Mesodermal cell (in vitro differentiated cells): Measurements from ENCODE around the gene RPL23.

Experiments used
- H3K27ac ChIP-seq: 2 replicates; pipeline ENCODE4 v1.7.0; 2013; ENCODE audit warnings: mild to moderate bottlenecking, low read depth, low read length, moderate library complexity; ENCODE audit not compliant: severe bottlenecking
- H3K36me3 ChIP-seq: 2 replicates; pipeline ENCODE4 v1.7.1; 2013; ENCODE audit warnings: mild to moderate bottlenecking, low read length, moderate library complexity; ENCODE audit not compliant: control insufficient read depth, insufficient read depth
- H3K4me1 ChIP-seq: one replicate; pipeline ENCODE4 v1.7.1; 2013; ENCODE audit warnings: mild to moderate bottlenecking, low read length; ENCODE audit not compliant: insufficient read depth, control insufficient read depth, poor library complexity, severe bottlenecking
- H3K4me3 ChIP-seq: 2 replicates; pipeline ENCODE4 v1.7.0; 2013; ENCODE audit warnings: low read length, control low read depth, mild to moderate bottlenecking; ENCODE audit not compliant: insufficient read depth, poor library complexity, severe bottlenecking; ENCODE audit errors: extremely low read depth
- H3K9me3 ChIP-seq: 2 replicates; pipeline ENCODE4 v1.7.1; 2013; ENCODE audit warnings: mild to moderate bottlenecking, low read length, moderate library complexity; ENCODE audit not compliant: control insufficient read depth
- WGBS, 2 experiments: methylation state at CpG; one replicate each; pipeline ENCODE4 v1.1.5; 2013; ENCODE audit warnings: missing lambda C conversion rate in 2 of 2; ENCODE audit not compliant: insufficient coverage in 2 of 2; 5-methylcytosine and 5-hydroxymethylcytosine counted together

The RPL23 gene

GRCh38 chr17:38893113-38893512 is 39.6 kb upstream of the RPL23 start:
- WGBS, 2 experiments, result 90 to 98% methylated on average over 5 of the region's 5 CpGs
- Histone ChIP-seq H3K27ac (peak overlapping the region; percentile 41), H3K9me3 (no peaks in the 10 kb centered on the region), H3K36me3 (peaks cover 85% of the 10 kb centered on the region), H3K4me1 (peaks cover 32% of the 10 kb centered on the region), H3K4me3 (no peak overlapping the region)

- Histone ChIP-seq H3K9me3 (no peaks in the 10 kb centered on the region), H3K4me3 (no peak overlapping the region), H3K4me1 (peaks cover 32% of the 10 kb centered on the region), H3K27ac (no peak overlapping the region), H3K36me3 (peaks cover 83% of the 10 kb centered on the region)
- 88 to 97% methylated on average over 1 to 13 of the region's 13 CpGs for WGBS, 2 experiments
Measured at GRCh38 chr17:38892620-38893019, 39.1 kb upstream of the RPL23 start.

- Histone ChIP-seq H3K4me3 (no peak overlapping the region), H3K9me3 (no peaks in the 10 kb centered on the region), H3K36me3 (peaks cover 83% of the 10 kb centered on the region), H3K4me1 (peaks cover 32% of the 10 kb centered on the region), H3K27ac (no peak overlapping the region)
- 92 to 95% methylated on average over 3 of the region's 4 CpGs for WGBS, 2 experiments
Measured at GRCh38 chr17:38892083-38892482, 38.6 kb upstream of the RPL23 start.

GRCh38 chr17:38891441-38891840 is 37.9 kb upstream of the RPL23 start:
- Histone ChIP-seq H3K4me1 (peaks cover 31% of the 10 kb centered on the region), H3K4me3 (no peak overlapping the region), H3K36me3 (peaks cover 82% of the 10 kb centered on the region), H3K9me3 (no peaks in the 10 kb centered on the region), H3K27ac (no peak overlapping the region)
- 91% methylated on average over 7 to 8 of the region's 8 CpGs for WGBS, 2 experiments

GRCh38 chr17:38890410-38890746 is 36.9 kb upstream of the RPL23 start:
- WGBS, 2 experiments, result 100% methylated on average over 1 to 3 of the region's 8 CpGs
- peaks cover 80% of the 10 kb centered on the region for H3K36me3 ChIP-seq
- peaks cover 31% of the 10 kb centered on the region for H3K4me1 ChIP-seq
- H3K27ac ChIP-seq, result no peak overlapping the region
- no peak overlapping the region for H3K4me3 ChIP-seq
- H3K9me3 ChIP-seq, result no peaks in the 10 kb centered on the region

GRCh38 chr17:38889745-38890409 is 36.4 kb upstream of the RPL23 start:
- H3K36me3 ChIP-seq, result peaks cover 82% of the 10 kb centered on the region
- WGBS, 2 experiments, result 92 to 93% methylated on average over 9 to 10 of the region's 12 CpGs
- H3K4me1 ChIP-seq, result peaks cover 35% of the 10 kb centered on the region
- no peak overlapping the region for H3K27ac ChIP-seq
- no peaks in the 10 kb centered on the region for H3K9me3 ChIP-seq
- no peak overlapping the region for H3K4me3 ChIP-seq

- Histone ChIP-seq H3K27ac (no peak overlapping the region), H3K4me3 (no peak overlapping the region), H3K36me3 (peaks cover 77% of the 10 kb centered on the region), H3K9me3 (no peaks in the 10 kb centered on the region), H3K4me1 (peaks cover 43% of the 10 kb centered on the region)
- WGBS, 2 experiments, result 96 to 99% methylated on average over 7 to 9 of the region's 9 CpGs
Measured at GRCh38 chr17:38888842-38889241, 35.3 kb upstream of the RPL23 start.

- no peaks in the 10 kb centered on the region for H3K9me3 ChIP-seq
- no peak overlapping the region for H3K4me3 ChIP-seq
- peaks cover 77% of the 10 kb centered on the region for H3K36me3 ChIP-seq
- no peak overlapping the region for H3K27ac ChIP-seq
- H3K4me1 ChIP-seq, result peaks cover 48% of the 10 kb centered on the region
- 96 to 100% methylated on average over 5 to 6 of the region's 8 CpGs for WGBS, 2 experiments
Measured at GRCh38 chr17:38886643-38887010, 33.1 kb upstream of the RPL23 start.

GRCh38 chr17:38885728-38886642 is 32.5 kb upstream of the RPL23 start:
- peaks cover 76% of the 10 kb centered on the region for H3K36me3 ChIP-seq

GRCh38 chr17:38885044-38885727 is 31.7 kb upstream of the RPL23 start:
- H3K27ac ChIP-seq, result no peak overlapping the region
- peaks cover 74% of the 10 kb centered on the region for H3K36me3 ChIP-seq
- WGBS, 2 experiments, result 81 to 88% methylated on average over 7 of the region's 9 CpGs
- peaks cover 63% of the 10 kb centered on the region for H3K4me1 ChIP-seq
- no peak overlapping the region for H3K4me3 ChIP-seq
- H3K9me3 ChIP-seq, result no peaks in the 10 kb centered on the region

More at GRCh38 chr17:38885728-38886642, 32.5 kb upstream of the RPL23 start:
- no peak overlapping the region for H3K4me3 ChIP-seq
- WGBS, 2 experiments, result 35 to 43% methylated on average over 4 to 8 of the region's 11 CpGs
- H3K4me1 ChIP-seq, result peaks cover 55% of the 10 kb centered on the region
- H3K27ac ChIP-seq, result no peak overlapping the region
- H3K9me3 ChIP-seq, result no peaks in the 10 kb centered on the region
